Lower leg skin (tissue), 3 donors: ENCODE data around the gene ADGRL3.

ENCODE experiments used
- POLR2A ChIP-seq, 2 donors: fragments of 450-650 bp; IDR thresholded peaks; one replicate each; pipeline ENCODE4 v1.6.1; 2016 to 2017; ENCODE audit warnings: antibody characterized with exemption in 2 of 2, mild to moderate bottlenecking in 1 of 2, moderate library complexity in 1 of 2
- TF ChIP-seq, protein P1 (sequence below), 3 donors: fragments of 450-650 bp; IDR thresholded peaks; one replicate each; pipeline ENCODE4 v1.5.1; 2016; ENCODE audit warnings: antibody characterized with exemption in 3 of 3, mild to moderate bottlenecking in 3 of 3, moderate library complexity in 2 of 3

DNA sequence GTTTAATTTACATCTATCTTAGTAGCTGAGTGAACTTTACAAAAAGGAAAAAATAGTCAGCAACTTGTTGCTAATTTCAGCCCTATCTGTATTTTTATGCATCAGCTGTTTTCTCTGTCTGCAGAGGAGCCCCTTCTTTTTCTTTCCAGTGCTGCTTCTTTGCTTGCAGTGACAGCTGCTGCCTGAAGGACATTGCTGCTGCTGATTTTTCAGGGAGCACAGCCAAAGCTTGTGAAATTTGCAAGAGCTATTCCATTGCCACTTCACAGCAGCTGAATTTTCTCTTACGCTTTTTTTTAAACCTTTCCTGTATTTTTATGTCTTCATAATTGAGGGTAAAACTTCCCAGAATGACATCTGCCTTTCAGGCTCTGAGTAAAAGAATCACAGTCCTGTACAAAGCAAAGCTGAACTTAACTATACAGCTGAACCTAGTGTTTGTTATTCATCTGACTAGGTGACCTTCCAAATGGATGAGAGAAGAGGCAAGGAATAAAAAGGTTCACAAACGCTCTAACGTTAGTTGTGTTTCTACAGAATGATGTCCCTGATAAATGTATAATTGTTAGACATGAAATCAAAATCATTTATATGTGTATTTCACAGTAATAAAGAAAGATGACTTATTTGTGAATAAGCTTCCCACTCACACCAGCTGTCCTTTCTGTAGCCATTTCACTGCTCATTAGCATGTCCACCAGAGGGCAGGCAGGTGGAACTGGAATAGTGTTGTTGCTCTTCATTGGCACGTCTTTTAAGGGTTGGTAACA is 541.4 kb downstream of the ADGRL3 start:
- TF ChIP-seq, protein P1, sequence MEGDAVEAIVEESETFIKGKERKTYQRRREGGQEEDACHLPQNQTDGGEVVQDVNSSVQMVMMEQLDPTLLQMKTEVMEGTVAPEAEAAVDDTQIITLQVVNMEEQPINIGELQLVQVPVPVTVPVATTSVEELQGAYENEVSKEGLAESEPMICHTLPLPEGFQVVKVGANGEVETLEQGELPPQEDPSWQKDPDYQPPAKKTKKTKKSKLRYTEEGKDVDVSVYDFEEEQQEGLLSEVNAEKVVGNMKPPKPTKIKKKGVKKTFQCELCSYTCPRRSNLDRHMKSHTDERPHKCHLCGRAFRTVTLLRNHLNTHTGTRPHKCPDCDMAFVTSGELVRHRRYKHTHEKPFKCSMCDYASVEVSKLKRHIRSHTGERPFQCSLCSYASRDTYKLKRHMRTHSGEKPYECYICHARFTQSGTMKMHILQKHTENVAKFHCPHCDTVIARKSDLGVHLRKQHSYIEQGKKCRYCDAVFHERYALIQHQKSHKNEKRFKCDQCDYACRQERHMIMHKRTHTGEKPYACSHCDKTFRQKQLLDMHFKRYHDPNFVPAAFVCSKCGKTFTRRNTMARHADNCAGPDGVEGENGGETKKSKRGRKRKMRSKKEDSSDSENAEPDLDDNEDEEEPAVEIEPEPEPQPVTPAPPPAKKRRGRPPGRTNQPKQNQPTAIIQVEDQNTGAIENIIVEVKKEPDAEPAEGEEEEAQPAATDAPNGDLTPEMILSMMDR (IDR thresholded peaks at IDR 0.05) = no peak
- no peak for TF ChIP-seq POLR2A (IDR thresholded peaks at IDR 0.05)
